Measurements from ENCODE around the gene ANKS1B. TPM values are rescaled to one million over a fixed set of nuclear protein-coding genes. Genes with fewer than 3 reads are reported as not detected.

The ANKS1B gene
- total RNA-seq, 4 donors from 2014 or later = 4.9 to 15.4 (median 9.4) TPM

GRCh38 chr12:99380701-99381100 lies 604.0 kb downstream of the ANKS1B start:
- no peak overlapping the region for H3K27ac ChIP-seq
- H3K36me3 ChIP-seq = no peaks in the 10 kb centered on the region
- no peak overlapping the region for H3K4me3 ChIP-seq
- no peaks in the 10 kb centered on the region for H3K4me1 ChIP-seq
- H3K9me3 ChIP-seq = no peaks in the 10 kb centered on the region
- WGBS = 92% methylated on average over 1 of the region's 1 CpG
- DNase-seq (ENCODE audit: low spot score in 2 of 2) = no peak
- H3K27me3 ChIP-seq = no peaks in the 10 kb centered on the region
- TF ChIP-seq EP300 (IDR thresholded peaks at IDR 0.05) (no peak), CTCF (IDR thresholded peaks at IDR 0.05) (no peak), POLR2AphosphoS5 (IDR thresholded peaks at IDR 0.05) (no peak), POLR2A (IDR thresholded peaks at IDR 0.05) (no peak)

DNA sequence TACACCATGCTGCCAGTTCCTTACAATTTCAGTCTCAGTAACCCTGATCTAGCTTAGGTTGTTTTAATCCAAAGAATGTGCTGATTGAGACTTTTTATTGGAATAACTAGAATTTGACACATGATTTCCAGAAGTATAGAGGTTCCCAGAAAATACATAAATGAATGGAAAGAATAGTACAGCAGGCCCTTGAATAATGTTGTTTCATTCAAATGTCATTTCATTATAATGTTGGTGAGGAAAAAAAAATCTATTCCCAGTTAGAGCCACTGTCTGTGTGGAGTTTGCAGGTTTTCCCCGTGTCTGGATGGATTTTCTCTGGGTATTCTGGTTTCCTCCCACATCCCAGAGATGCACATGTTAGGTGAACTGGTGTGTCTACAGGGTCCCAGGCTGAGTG lies 610.7 kb downstream of the ANKS1B start:
- no peak overlapping the region for H3K4me3 ChIP-seq
- TF ChIP-seq CTCF (IDR thresholded peaks at IDR 0.05) (no peak), POLR2AphosphoS5 (IDR thresholded peaks at IDR 0.05) (no peak), POLR2A (IDR thresholded peaks at IDR 0.05) (no peak), EP300 (IDR thresholded peaks at IDR 0.05) (no peak)
- no peaks in the 10 kb centered on the region for H3K9me3 ChIP-seq
- DNase-seq (ENCODE audit: low spot score in 2 of 2) = no peak
- H3K27ac ChIP-seq = no peak overlapping the region
- H3K27me3 ChIP-seq = no peaks in the 10 kb centered on the region
- H3K4me1 ChIP-seq = no peaks in the 10 kb centered on the region
- 94% methylated on average over 1 of the region's 1 CpG for WGBS
- H3K36me3 ChIP-seq = no peaks in the 10 kb centered on the region

DNA sequence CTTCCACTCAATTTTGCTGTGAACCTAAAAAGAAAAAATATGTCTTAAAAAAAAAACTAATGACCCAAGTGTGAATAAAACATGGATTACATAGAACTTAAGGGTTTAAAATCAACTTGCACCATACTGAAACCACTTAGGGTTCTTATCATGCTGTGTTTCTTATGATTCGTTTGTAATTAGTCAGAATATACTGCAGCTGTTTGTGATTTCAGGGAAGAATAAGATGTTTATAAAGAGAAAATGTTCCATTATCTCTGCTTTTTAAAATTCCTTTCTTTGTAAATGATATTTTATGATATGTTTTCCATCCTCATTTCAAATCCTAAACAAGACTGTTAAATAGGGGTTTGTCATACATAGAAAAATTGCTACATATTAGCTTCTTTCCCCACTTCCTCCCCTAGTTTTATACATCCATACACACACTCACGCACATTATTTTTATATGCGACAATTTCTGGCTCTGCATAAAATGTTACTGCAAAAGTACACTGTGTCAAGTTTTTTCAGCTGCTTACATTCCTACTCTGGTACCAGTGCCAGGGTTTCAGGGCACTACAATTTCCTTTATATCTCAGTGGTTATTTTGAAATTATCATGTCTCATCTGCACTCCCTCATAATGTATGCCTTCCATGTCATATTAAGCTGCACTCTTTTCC lies 612.3 kb downstream of the ANKS1B start:
- no peak for DNase-seq (ENCODE audit: low spot score in 2 of 2)
- Histone ChIP-seq H3K27me3 (no peaks in the 10 kb centered on the region), H3K9me3 (no peaks in the 10 kb centered on the region), H3K4me1 (no peaks in the 10 kb centered on the region), H3K27ac (no peak overlapping the region), H3K4me3 (no peak overlapping the region), H3K36me3 (no peaks in the 10 kb centered on the region)
- TF ChIP-seq POLR2AphosphoS5 (IDR thresholded peaks at IDR 0.05) = no peak
- TF ChIP-seq CTCF (IDR thresholded peaks at IDR 0.05) = no peak
- no peak for TF ChIP-seq POLR2A (IDR thresholded peaks at IDR 0.05)
- TF ChIP-seq EP300 (IDR thresholded peaks at IDR 0.05) = no peak
- WGBS = 37% methylated on average over 3 of the region's 3 CpGs

DNA sequence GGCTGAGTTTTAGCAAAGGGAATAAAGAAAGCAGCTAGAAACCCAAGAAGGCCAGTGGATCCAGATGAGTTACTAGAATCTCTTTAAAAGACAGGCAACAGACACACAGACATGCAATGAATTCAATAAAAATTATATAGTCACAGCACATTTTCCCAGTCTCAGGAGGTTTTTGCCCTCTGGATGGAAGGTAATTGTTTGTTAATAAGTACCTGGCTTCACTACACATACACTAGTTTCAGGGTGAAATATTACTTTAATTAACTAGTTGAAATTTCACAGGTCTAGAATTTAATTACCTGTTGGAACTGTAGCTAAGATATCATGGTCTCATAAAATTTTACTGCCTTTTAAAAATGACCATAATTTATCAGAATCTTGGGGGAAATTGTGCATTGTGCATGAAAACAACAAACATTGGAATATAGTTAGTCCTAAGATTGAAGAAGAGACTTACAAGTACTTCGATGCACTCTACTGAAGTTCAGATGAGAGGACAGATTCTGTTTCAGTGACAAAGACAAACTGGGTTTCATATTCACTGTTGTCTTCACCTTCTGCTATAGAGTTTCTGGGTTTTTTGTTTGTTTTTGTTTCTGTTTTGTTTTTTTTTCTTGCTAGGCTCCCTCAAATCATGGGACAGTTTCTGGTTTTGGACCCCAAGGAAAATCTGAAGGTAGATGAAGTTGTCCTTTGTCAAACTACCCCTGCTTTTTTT lies 614.2 kb downstream of the ANKS1B start:
- TF ChIP-seq CTCF (IDR thresholded peaks at IDR 0.05) (no peak), POLR2AphosphoS5 (IDR thresholded peaks at IDR 0.05) (no peak), POLR2A (IDR thresholded peaks at IDR 0.05) (no peak)
- 92% methylated on average over 1 of the region's 1 CpG for WGBS

GRCh38 chr12:99367181-99367580 lies 617.6 kb downstream of the ANKS1B start:
- no peak overlapping the region for H3K27ac ChIP-seq
- no peaks in the 10 kb centered on the region for H3K36me3 ChIP-seq
- no peaks in the 10 kb centered on the region for H3K9me3 ChIP-seq
- TF ChIP-seq POLR2A (IDR thresholded peaks at IDR 0.05) = no peak
- no peak for TF ChIP-seq EP300 (IDR thresholded peaks at IDR 0.05)
- no peak for TF ChIP-seq POLR2AphosphoS5 (IDR thresholded peaks at IDR 0.05)
- TF ChIP-seq CTCF (IDR thresholded peaks at IDR 0.05) = no peak
- H3K4me3 ChIP-seq = no peak overlapping the region
- H3K4me1 ChIP-seq = no peaks in the 10 kb centered on the region
- no peak for DNase-seq (ENCODE audit: low spot score in 2 of 2)
- WGBS = 52% methylated on average over 3 of the region's 3 CpGs
- no peaks in the 10 kb centered on the region for H3K27me3 ChIP-seq

More for the DNA sequence above, 614.2 kb downstream of the ANKS1B start:
- H3K4me3 ChIP-seq = no peak overlapping the region
- DNase-seq (ENCODE audit: low spot score in 2 of 2) = no peak
- H3K9me3 ChIP-seq = no peaks in the 10 kb centered on the region
- H3K4me1 ChIP-seq = no peaks in the 10 kb centered on the region
- H3K27ac ChIP-seq = no peak overlapping the region
- H3K36me3 ChIP-seq = no peaks in the 10 kb centered on the region
- no peaks in the 10 kb centered on the region for H3K27me3 ChIP-seq

All from suprapubic skin (tissue), 4 donors.